ENCODE measurements around the gene CALU. TPM values are rescaled to one million over a fixed set of nuclear protein-coding genes. Genes with fewer than 3 reads are reported as not detected.
A peak's percentile ranks its signal among the peaks of the same experiment; 100 is the strongest.

Gene CALU
- polyA plus RNA-seq, 3 donors: 13.8 to 44.0 (median 33.2) TPM

DNA sequence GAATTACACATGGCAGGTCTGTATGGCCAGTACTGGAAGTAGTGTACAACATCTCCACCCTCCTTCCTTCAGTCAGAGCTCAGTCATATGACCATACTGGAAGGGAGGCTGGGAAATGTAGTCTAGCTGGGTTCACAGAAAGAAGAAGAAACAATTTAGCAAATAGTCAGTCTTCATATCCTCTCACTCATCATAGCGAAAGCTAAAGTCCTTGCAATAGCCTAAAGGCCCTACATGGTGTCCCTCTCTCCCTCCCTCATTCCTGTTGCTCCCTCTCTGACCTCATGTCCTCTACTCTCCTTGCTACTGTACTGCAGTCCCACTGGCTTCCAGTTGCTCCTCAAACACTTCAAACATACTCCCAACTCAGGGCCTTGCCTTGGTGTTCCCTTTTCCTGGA, 4.3 kb upstream of the CALU start:
- peak overlapping the region in 1 of 3 experiments; percentile 38 for H3K4me3 ChIP-seq (replicated peaks in 1 of 3; ENCODE audit: low read depth in 2 of 3, low read length in 3 of 3)
- Mint-ChIP-seq H3K27me3 (ENCODE audit: low read depth in 3 of 3) (peaks cover 0 to 2% (median 0%) of the 10 kb centered on the region in 3 donors), H3K4me3 (peak overlapping the region in 1 of 2 donors; percentile 16), H3K9me3 (peaks cover 0 to 3% (median 0%) of the 10 kb centered on the region in 7 donors), H3K27ac (peak overlapping the region in 4 of 7 donors; percentile 74 to 87 (median 79)), H3K4me1 (peaks cover 9% of the 10 kb centered on the region), H3K36me3 (no peaks in the 10 kb centered on the region)
- intact Hi-C loops (cut with micrococcal nuclease): no loop called here
- no peaks in the 10 kb centered on the region for H3K36me3 ChIP-seq (replicated peaks in 1 of 2; ENCODE audit: control insufficient read depth in 1 of 2, insufficient read depth in 2 of 2, low read length in 2 of 2)
- H3K27ac ChIP-seq (ENCODE audit: low read depth in 1 of 2, low read length in 2 of 2): peak overlapping the region in 1 of 2 donors; percentile 37
- TF ChIP-seq, protein P1, sequence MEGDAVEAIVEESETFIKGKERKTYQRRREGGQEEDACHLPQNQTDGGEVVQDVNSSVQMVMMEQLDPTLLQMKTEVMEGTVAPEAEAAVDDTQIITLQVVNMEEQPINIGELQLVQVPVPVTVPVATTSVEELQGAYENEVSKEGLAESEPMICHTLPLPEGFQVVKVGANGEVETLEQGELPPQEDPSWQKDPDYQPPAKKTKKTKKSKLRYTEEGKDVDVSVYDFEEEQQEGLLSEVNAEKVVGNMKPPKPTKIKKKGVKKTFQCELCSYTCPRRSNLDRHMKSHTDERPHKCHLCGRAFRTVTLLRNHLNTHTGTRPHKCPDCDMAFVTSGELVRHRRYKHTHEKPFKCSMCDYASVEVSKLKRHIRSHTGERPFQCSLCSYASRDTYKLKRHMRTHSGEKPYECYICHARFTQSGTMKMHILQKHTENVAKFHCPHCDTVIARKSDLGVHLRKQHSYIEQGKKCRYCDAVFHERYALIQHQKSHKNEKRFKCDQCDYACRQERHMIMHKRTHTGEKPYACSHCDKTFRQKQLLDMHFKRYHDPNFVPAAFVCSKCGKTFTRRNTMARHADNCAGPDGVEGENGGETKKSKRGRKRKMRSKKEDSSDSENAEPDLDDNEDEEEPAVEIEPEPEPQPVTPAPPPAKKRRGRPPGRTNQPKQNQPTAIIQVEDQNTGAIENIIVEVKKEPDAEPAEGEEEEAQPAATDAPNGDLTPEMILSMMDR (IDR thresholded peaks at IDR 0.05): no peak
- H3K4me2 ChIP-seq (replicated peaks; ENCODE audit: extremely low read depth, low read length, poor library complexity, severe bottlenecking): peak overlapping the region; percentile 13
- no peaks in the 10 kb centered on the region for H4K20me1 ChIP-seq (ENCODE audit: insufficient read depth, low read length)
- DNase-seq: peak; percentile 35 to 49 (median 42)
- no peak overlapping the region for H3K9ac ChIP-seq (ENCODE audit: insufficient read depth, low read length, poor library complexity, severe bottlenecking)
- H3K27me3 ChIP-seq (ENCODE audit: control insufficient read depth in 2 of 2, insufficient read depth in 2 of 2, low read length in 2 of 2): no peaks in the 10 kb centered on the region
- H2AFZ ChIP-seq (ENCODE audit: insufficient read depth, low read depth, low read length, poor library complexity, severe bottlenecking): peak overlapping the region; percentile 70
- peaks cover 8% of the 10 kb centered on the region for H3K79me2 ChIP-seq (ENCODE audit: insufficient read depth, low read length)
- peaks cover 26 to 29% of the 10 kb centered on the region in 2 donors for H3K4me1 ChIP-seq (ENCODE audit: control insufficient read depth in 1 of 2, insufficient read depth in 2 of 2, low read length in 2 of 2)
- 75% methylated on average over 1 of the region's 1 CpG for WGBS (ENCODE audit: insufficient coverage)
- no peaks in the 10 kb centered on the region for H3K9me3 ChIP-seq (replicated peaks in 1 of 2; ENCODE audit: control insufficient read depth in 1 of 2, insufficient read depth in 1 of 2, low read length in 2 of 2)

DNA sequence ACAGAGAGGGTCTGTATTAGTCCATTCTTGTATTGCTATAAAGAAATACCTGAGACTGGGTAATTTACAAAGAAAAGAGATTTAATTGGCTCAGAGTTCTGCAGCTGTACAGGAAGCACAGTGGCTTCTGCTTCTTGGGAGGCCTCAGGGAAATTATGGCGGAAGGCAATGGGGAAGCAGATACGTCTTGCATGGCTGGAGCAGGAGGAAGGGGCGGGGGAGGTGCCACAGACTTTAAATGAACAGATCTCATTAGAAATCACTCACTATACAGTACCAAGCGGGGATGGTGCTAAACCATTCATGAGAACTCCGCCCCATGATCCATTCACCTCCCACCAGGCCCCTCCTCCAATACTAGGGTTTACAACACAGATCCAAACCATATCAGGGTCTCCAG, 3.7 kb upstream of the CALU start:
- peak; percentile 40 to 63 (median 45) for DNase-seq
- peak overlapping the region in 5 of 7 donors; percentile 57 to 87 (median 75) for H3K27ac Mint-ChIP-seq
- H3K79me2 ChIP-seq (ENCODE audit: insufficient read depth, low read length): peaks cover 13% of the 10 kb centered on the region
- no peak overlapping the region for H3K9ac ChIP-seq (ENCODE audit: insufficient read depth, low read length, poor library complexity, severe bottlenecking)
- no peaks in the 10 kb centered on the region for H3K9me3 ChIP-seq (replicated peaks in 1 of 2; ENCODE audit: control insufficient read depth in 1 of 2, insufficient read depth in 1 of 2, low read length in 2 of 2)
- peaks cover 0 to 2% (median 0%) of the 10 kb centered on the region in 3 donors for H3K27me3 Mint-ChIP-seq (ENCODE audit: low read depth in 3 of 3)
- TF ChIP-seq, protein P1 (IDR thresholded peaks at IDR 0.05): no peak
- peak overlapping the region; percentile 70 for H2AFZ ChIP-seq (ENCODE audit: insufficient read depth, low read depth, low read length, poor library complexity, severe bottlenecking)
- peaks cover 0 to 3% (median 0%) of the 10 kb centered on the region in 7 donors for H3K9me3 Mint-ChIP-seq
- H3K4me3 Mint-ChIP-seq: peak overlapping the region in 1 of 2 donors; percentile 16
- H3K4me3 ChIP-seq (replicated peaks in 1 of 3; ENCODE audit: low read depth in 2 of 3, low read length in 3 of 3): peak overlapping the region in 1 of 3 experiments; percentile 38
- WGBS (ENCODE audit: insufficient coverage): no CpG with 5 or more reads among the region's 5 CpGs
- no peaks in the 10 kb centered on the region for H3K36me3 ChIP-seq (replicated peaks in 1 of 2; ENCODE audit: control insufficient read depth in 1 of 2, insufficient read depth in 2 of 2, low read length in 2 of 2)
- peaks cover 32 to 35% of the 10 kb centered on the region in 2 donors for H3K4me1 ChIP-seq (ENCODE audit: control insufficient read depth in 1 of 2, insufficient read depth in 2 of 2, low read length in 2 of 2)
- H3K36me3 Mint-ChIP-seq: no peaks in the 10 kb centered on the region
- H3K27me3 ChIP-seq (ENCODE audit: control insufficient read depth in 2 of 2, insufficient read depth in 2 of 2, low read length in 2 of 2): no peaks in the 10 kb centered on the region
- peaks cover 15% of the 10 kb centered on the region for H3K4me1 Mint-ChIP-seq
- peak overlapping the region in 1 of 2 donors; percentile 37 for H3K27ac ChIP-seq (ENCODE audit: low read depth in 1 of 2, low read length in 2 of 2)
- peak overlapping the region; percentile 13 for H3K4me2 ChIP-seq (replicated peaks; ENCODE audit: extremely low read depth, low read length, poor library complexity, severe bottlenecking)
- peaks cover 2% of the 10 kb centered on the region for H4K20me1 ChIP-seq (ENCODE audit: insufficient read depth, low read length)
- intact Hi-C loops (cut with micrococcal nuclease): no loop called here

Data from CD14-positive monocyte (primary cell).